ENCODE measurements around the gene NOL8.
A peak's percentile ranks its signal among the peaks of the same experiment; 100 is the strongest.

NOL8 gene

DNA sequence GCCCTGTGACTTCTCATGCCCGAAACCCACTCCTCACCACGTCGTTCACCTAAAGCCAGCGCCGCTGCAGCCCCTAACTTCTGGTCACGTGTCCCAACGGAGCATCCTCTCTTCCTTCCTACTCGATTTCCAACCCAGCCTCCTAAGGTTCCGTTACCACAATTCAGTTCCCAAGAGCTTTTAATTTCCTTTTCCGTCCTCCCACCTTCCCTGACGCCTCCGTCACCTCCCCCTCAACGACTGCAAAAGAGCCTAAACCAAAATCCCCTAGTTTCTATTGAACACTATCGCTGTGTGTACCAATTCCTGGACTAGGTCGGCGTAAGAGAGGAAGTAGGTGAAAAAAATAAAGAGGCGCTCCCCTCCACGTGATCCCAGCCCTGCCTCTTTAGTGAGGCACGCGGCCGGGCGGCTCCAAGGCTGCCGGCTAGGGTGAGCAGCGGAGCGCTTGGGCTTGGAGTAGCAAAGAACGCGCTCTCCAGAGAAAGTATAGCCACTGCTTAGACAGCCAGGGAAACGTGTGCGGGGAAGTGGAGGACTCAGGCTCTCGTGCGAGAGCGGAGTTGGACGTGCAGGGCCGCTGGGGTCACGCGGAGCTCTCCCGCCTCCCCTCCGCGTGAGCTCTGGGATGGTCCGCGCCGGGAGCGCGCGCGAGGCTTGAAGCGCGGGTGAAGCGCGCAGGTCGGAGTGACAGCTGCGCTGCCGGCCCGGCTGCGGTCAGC lies at the start of gene NOL8, which contains the start of gene CENPP:
Gene NOL8 (minus strand): TSS at position 82 of the 722 bp plus-strand sequence. CDS start 1,189 bp downstream, outside the sequence.
Gene CENPP (plus strand): TSS at position 685 of the 722 bp plus-strand sequence.
- H3K9ac ChIP-seq (ENCODE audit: low read length), result peak within 1 kb of the TSS; percentile 92
- H3K27me3 ChIP-seq (ENCODE audit: control insufficient read depth, insufficient read depth, low read length), result no peaks in the 10 kb centered on the region
- H3K4me3 ChIP-seq (ENCODE audit: low read length), result peak within 1 kb of the TSS; percentile 98
- H3K9me3 ChIP-seq (ENCODE audit: control insufficient read depth, low read length), result no peaks in the 10 kb centered on the region
- H3K4me1 ChIP-seq (ENCODE audit: control insufficient read depth, insufficient read depth, low read length), result peaks cover 14% of the 10 kb centered on the region
- H3K36me3 ChIP-seq (ENCODE audit: control insufficient read depth, insufficient read depth, low read length), result no peaks in the 10 kb centered on the region

DNA sequence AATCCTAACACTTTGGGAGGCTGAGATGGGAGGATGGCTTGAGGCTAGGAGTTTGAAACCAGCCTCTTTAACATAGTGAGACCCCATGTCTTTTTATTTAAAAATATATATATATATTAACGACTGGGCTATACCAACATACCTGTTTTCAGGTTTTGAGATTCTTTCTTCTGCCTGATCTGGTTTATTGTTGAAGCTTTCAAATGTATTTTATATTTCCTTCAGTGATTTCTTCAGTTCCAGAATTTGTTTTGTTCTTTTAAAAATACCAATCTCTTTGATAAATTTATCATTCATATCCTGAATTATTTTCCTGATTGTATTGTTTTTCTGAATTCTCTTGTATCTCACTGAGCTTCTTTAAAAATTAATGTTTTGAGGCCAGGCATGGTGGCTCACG lies 48.0 kb upstream of the NOL8 start:
- Histone ChIP-seq H3K9me3 (ENCODE audit: control insufficient read depth, low read length) (no peaks in the 10 kb centered on the region), H3K27me3 (ENCODE audit: control insufficient read depth, insufficient read depth, low read length) (no peaks in the 10 kb centered on the region), H3K9ac (ENCODE audit: low read length) (no peak overlapping the region), H3K36me3 (ENCODE audit: control insufficient read depth, insufficient read depth, low read length) (no peaks in the 10 kb centered on the region), H3K4me1 (ENCODE audit: control insufficient read depth, insufficient read depth, low read length) (no peaks in the 10 kb centered on the region), H3K4me3 (ENCODE audit: low read length) (no peak overlapping the region)

DNA sequence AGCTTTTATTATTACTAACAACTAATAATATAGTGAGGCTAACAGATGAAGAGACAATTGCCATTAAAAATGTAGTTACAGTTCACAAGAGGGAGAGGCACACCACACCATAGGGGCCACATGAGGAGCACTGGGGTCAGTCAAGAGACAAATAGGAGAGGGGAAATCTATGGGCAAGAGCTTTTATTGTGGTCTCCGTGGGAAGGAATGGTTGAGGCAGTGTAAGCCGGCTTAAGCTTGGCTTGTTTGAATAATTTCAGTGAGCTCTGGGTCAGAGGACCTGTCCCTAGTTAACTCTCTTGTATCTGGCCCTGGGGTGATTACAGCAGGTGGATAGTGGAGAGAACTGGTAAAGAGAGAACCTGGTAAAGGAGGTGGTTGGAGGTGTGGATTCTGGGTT lies 43.9 kb upstream of the NOL8 start:
- Histone ChIP-seq H3K36me3 (ENCODE audit: control insufficient read depth, insufficient read depth, low read length) (no peaks in the 10 kb centered on the region), H3K9ac (ENCODE audit: low read length) (no peak overlapping the region), H3K4me1 (ENCODE audit: control insufficient read depth, insufficient read depth, low read length) (no peaks in the 10 kb centered on the region), H3K9me3 (ENCODE audit: control insufficient read depth, low read length) (no peaks in the 10 kb centered on the region), H3K27me3 (ENCODE audit: control insufficient read depth, insufficient read depth, low read length) (no peaks in the 10 kb centered on the region), H3K4me3 (ENCODE audit: low read length) (no peak overlapping the region)

DNA sequence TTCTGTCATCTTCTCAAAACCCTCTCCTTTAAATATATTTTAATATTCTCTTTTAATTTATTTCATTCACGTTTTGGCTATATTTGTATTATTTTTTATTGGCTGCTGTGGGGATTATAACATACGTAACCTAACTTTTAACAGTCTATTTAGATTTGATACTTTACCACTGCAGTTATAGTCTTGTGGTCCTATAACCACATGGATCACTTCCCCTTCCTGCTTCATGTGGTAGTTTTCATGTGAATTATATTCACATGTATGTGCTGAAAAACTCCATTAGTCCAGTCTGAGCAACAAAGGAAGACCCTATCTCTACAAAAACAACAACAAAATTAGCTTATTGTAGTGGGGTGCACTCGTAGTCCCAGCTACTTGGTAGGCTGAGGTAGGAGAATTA lies 34.9 kb upstream of the NOL8 start:
- Histone ChIP-seq H3K4me1 (ENCODE audit: control insufficient read depth, insufficient read depth, low read length) (no peaks in the 10 kb centered on the region), H3K36me3 (ENCODE audit: control insufficient read depth, insufficient read depth, low read length) (no peaks in the 10 kb centered on the region), H3K4me3 (ENCODE audit: low read length) (no peak overlapping the region), H3K27me3 (ENCODE audit: control insufficient read depth, insufficient read depth, low read length) (no peaks in the 10 kb centered on the region), H3K9me3 (ENCODE audit: control insufficient read depth, low read length) (no peaks in the 10 kb centered on the region), H3K9ac (ENCODE audit: low read length) (no peak overlapping the region)

DNA sequence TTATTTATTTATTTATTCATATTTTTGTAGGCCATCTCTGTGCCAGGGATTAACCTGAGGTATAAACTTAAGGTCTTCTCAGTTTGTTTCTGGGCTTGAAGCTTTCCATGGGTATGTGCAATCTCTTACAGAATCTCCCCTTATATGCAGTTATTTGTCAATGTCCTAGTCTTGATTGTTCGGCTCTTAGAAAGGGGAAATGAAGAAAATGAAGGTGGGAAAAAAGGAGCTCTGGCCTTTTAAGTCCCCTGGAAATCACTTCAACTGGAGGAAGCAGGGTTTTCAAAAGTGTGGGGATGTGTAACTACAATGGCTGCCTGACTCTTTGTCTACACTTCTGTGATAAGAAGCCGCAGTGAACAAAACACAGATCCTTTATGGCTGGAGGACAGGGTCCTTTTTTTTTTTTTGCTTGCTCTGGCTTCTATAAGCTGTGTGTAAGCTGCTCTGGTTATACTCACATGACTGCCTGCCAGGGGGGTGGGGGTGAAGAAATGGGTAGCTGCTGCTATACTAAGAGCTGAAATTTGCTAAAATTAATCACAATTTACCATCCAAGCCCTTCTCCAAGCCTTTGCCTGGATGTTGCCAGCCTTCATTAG lies 34.3 kb upstream of the NOL8 start:
- H3K36me3 ChIP-seq (ENCODE audit: control insufficient read depth, insufficient read depth, low read length), result no peaks in the 10 kb centered on the region
- H3K9me3 ChIP-seq (ENCODE audit: control insufficient read depth, low read length), result no peaks in the 10 kb centered on the region
- no peaks in the 10 kb centered on the region for H3K4me1 ChIP-seq (ENCODE audit: control insufficient read depth, insufficient read depth, low read length)
- no peak overlapping the region for H3K9ac ChIP-seq (ENCODE audit: low read length)
- H3K4me3 ChIP-seq (ENCODE audit: low read length), result no peak overlapping the region
- H3K27me3 ChIP-seq (ENCODE audit: control insufficient read depth, insufficient read depth, low read length), result no peaks in the 10 kb centered on the region

DNA sequence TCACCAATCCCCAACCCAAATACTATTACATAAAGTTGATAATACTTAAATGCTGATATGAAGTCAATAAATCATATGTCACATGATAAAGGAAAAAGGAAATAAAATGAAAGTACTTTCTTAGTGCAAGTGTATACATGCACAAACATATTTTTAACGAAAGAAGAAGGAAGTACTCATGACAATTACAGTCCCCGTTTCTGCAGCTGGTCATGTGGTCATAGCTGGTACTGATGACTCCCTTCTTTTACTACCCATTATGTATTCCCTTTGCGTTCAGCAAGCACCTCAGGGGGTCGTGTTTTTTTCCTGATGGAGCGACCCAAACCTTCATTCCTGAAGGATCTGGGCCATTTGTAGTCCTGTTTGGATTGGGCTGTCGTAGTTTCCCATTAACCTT lies 27.9 kb upstream of the NOL8 start:
- Histone ChIP-seq H3K4me3 (ENCODE audit: low read length) (no peak overlapping the region), H3K36me3 (ENCODE audit: control insufficient read depth, insufficient read depth, low read length) (no peaks in the 10 kb centered on the region), H3K27me3 (ENCODE audit: control insufficient read depth, insufficient read depth, low read length) (no peaks in the 10 kb centered on the region), H3K4me1 (ENCODE audit: control insufficient read depth, insufficient read depth, low read length) (no peaks in the 10 kb centered on the region), H3K9me3 (ENCODE audit: control insufficient read depth, low read length) (no peaks in the 10 kb centered on the region), H3K9ac (ENCODE audit: low read length) (no peak overlapping the region)

DNA sequence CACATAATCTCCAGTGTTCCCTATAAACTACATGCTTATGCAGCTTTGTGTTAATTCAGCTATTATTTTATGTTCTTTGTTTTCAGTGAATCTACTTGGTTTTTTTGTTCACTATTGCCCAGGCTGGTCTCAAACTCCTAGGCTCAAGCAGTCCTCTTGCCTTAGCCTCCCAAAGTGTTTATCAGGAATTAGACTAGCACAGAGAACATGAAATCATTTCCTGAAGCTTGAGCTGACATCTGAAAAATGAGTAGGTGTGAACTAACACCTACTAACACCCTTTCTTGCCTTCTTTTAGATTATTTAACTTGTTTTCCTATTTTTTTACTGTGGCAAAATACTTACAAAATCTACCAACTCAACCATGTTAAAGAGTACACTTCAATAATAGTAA lies 25.6 kb upstream of the NOL8 start:
- H3K4me3 ChIP-seq (ENCODE audit: low read length), result no peak overlapping the region
- H3K27me3 ChIP-seq (ENCODE audit: control insufficient read depth, insufficient read depth, low read length), result no peaks in the 10 kb centered on the region
- H3K9ac ChIP-seq (ENCODE audit: low read length), result no peak overlapping the region
- no peaks in the 10 kb centered on the region for H3K4me1 ChIP-seq (ENCODE audit: control insufficient read depth, insufficient read depth, low read length)
- no peaks in the 10 kb centered on the region for H3K36me3 ChIP-seq (ENCODE audit: control insufficient read depth, insufficient read depth, low read length)
- H3K9me3 ChIP-seq (ENCODE audit: control insufficient read depth, low read length), result no peaks in the 10 kb centered on the region

DNA sequence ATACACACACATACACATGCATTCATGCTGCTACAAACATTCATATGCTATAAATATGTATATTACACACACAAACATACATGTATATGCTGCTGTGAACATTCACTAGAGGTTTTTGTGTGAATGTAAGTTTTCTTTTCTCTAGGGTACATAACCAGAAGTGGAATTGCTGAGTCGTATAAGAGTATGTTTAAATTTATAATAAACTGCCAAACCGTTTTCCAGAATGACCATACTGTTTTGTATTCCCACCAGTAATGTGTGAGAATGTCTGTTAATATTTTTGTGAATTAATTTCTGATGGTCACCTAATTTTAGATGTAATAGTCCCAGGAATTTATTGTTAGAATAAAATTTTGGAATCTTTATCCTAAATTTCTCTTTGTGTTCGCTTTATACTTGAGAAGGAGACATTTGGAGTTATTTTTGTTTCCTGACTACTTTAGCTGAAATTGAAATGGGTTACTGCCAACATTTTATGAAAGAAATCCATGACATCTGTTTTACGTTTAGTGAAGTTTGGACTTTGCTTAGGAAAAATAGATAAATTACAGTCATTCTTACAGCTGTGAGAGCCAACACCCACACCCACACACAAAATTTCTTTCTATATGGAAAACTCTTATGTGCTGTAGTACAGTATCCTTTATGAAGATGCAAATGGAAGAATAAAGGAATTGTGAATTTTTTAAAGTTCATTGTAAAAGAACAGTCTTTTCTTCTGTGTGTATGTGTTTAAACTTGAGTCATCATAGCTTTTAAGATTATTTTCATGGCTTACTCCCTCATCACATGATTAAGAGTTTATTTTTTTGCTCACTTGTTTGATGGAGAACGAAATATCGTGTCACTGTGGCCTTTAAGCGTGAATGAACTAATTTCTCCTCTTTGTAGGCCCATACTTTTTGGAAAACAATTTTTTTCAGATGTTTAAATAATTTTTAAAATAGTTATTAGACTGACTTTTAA lies 24.9 kb upstream of the NOL8 start:
- Histone ChIP-seq H3K36me3 (ENCODE audit: control insufficient read depth, insufficient read depth, low read length) (no peaks in the 10 kb centered on the region), H3K4me1 (ENCODE audit: control insufficient read depth, insufficient read depth, low read length) (no peaks in the 10 kb centered on the region), H3K4me3 (ENCODE audit: low read length) (no peak overlapping the region), H3K9ac (ENCODE audit: low read length) (no peak overlapping the region), H3K27me3 (ENCODE audit: control insufficient read depth, insufficient read depth, low read length) (no peaks in the 10 kb centered on the region), H3K9me3 (ENCODE audit: control insufficient read depth, low read length) (no peaks in the 10 kb centered on the region)

DNA sequence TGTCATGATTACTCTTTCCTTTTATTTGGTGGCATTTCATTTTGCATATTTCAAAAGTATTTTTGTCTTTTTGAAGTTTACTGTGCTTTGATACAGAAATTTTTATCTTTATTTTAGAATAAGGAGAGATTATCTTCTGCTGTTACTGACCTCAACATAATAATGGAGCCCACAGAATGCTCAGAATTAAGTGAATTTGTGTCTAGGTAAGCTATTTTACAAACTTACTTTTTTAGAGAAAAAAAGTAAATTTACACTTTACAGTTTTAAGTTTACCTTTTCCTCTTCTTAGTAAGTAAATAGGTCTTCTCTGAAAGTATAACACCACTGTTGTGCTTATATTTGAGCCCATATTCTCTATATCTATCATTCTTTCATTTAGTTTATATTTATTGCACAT lies 20.4 kb upstream of the NOL8 start:
- H3K36me3 ChIP-seq (ENCODE audit: control insufficient read depth, insufficient read depth, low read length), result no peaks in the 10 kb centered on the region
- H3K27me3 ChIP-seq (ENCODE audit: control insufficient read depth, insufficient read depth, low read length), result no peaks in the 10 kb centered on the region
- no peaks in the 10 kb centered on the region for H3K4me1 ChIP-seq (ENCODE audit: control insufficient read depth, insufficient read depth, low read length)
- H3K9me3 ChIP-seq (ENCODE audit: control insufficient read depth, low read length), result no peaks in the 10 kb centered on the region
- H3K4me3 ChIP-seq (ENCODE audit: low read length), result no peak overlapping the region
- no peak overlapping the region for H3K9ac ChIP-seq (ENCODE audit: low read length)

DNA sequence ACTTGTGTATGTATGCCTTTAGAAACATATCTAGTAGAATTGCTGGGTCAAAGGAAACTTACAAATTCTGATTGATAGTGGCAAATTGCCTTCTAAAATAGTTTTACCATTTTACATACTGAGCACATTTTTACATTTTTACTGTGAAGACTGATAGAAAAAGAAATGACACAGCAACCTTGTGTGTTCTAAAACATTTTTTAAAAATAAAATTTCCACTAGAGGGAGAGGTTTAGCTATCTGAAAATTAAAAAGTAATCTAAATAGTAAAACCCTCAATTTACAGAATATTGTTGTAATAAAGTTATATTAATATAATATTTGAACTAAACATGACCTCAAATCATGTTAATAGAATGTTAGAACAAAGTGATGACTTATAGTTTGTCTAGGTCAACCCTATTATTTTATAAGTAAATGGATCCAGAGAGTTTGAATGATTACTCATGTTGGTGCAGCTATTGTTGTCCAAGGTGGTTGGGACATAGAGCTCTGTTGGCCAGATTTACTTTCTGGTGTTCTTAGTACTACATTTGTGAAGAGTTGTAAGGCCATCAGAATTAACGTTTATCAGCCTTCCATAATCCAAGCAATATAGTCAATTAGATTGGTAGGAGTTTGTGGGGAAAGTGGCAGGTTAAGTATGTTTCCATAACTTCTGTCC lies 17.8 kb upstream of the NOL8 start:
- no peaks in the 10 kb centered on the region for H3K4me1 ChIP-seq (ENCODE audit: control insufficient read depth, insufficient read depth, low read length)
- H3K9me3 ChIP-seq (ENCODE audit: control insufficient read depth, low read length), result no peaks in the 10 kb centered on the region
- H3K36me3 ChIP-seq (ENCODE audit: control insufficient read depth, insufficient read depth, low read length), result no peaks in the 10 kb centered on the region
- no peak overlapping the region for H3K4me3 ChIP-seq (ENCODE audit: low read length)
- no peak overlapping the region for H3K9ac ChIP-seq (ENCODE audit: low read length)
- no peaks in the 10 kb centered on the region for H3K27me3 ChIP-seq (ENCODE audit: control insufficient read depth, insufficient read depth, low read length)

DNA sequence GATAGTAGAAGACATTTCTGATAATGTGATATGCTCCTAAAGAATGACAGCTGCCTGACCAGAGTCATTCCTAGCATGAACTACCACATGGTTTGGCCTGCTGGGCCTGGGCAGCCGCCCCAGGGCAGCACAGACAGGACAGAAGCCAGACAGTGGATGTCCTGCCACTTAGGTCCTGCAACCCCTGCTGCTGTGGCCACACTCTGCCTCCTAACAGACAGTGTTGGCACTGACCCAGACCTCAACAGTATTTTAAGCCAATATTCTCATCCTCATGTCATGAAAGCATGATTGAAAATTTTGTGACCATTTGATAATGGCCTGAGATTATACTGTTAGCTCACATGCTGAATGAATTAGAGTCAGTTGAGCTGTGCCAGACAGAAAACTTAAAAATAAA lies 16.4 kb upstream of the NOL8 start:
- no peaks in the 10 kb centered on the region for H3K9me3 ChIP-seq (ENCODE audit: control insufficient read depth, low read length)
- H3K4me1 ChIP-seq (ENCODE audit: control insufficient read depth, insufficient read depth, low read length), result no peaks in the 10 kb centered on the region
- H3K27me3 ChIP-seq (ENCODE audit: control insufficient read depth, insufficient read depth, low read length), result no peaks in the 10 kb centered on the region
- no peaks in the 10 kb centered on the region for H3K36me3 ChIP-seq (ENCODE audit: control insufficient read depth, insufficient read depth, low read length)
- H3K4me3 ChIP-seq (ENCODE audit: low read length), result no peak overlapping the region
- H3K9ac ChIP-seq (ENCODE audit: low read length), result no peak overlapping the region
